Activated CD8-positive, alpha-beta memory T cell treated with anti-CD3 and anti-CD28 coated beads for 4 hours (primary cell): Measurements from ENCODE around the gene LIN7C.

Source experiments
- DNase-seq, 2 donors: peaks; one replicate each; pipeline ENCODE4 v3.0.0-alpha.2; 2020; ENCODE audit warnings: low read depth in 2 of 2

LIN7C gene

GRCh38 chr11:27509908-27510307 lies 3.3 kb upstream of the LIN7C start:
- no peak for DNase-seq

- no peak for DNase-seq
Observed at GRCh38 chr11:27507557-27508322, 1.2 kb upstream of the LIN7C start.

DNA sequence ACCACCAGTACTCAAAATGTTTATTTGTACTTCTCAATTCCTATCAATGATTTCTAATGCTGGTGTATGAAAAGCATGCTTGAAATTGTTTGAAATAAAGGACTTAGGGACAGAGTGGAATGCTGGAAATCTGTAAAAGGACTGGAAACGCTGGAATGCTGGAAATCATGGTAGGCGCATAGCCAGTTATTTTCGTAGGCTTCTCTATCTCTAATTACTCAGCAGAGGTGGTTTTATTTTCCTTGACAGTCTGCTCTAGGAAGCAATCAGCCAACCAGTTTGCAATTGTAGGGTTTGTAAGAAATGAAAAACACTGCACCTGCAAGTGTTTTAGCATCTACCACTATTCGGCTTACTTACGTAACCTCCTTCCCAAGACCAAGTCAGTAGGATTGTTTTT lies 788 bp downstream of the LIN7C start:
- no peak for DNase-seq

GRCh38 chr11:27504205-27504604 lies 2.4 kb downstream of the LIN7C start:
- no peak for DNase-seq

DNA sequence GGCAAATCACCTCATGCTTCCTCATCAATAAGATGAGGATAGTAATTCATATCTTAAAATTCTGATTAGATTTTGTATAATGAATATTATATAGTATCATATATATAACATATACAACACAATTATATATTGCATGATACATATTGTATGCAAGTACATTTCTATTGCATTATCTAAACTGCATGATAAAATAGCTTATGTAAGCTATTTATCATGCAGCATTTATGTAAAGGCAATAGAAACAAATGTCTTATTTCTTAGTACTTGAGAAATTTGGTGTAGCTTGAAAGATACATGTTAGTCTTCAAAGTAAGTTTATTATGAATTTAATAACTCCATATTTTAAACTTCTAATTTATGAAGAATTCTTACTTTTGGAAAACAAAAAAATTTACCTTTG lies 5.5 kb downstream of the LIN7C start:
- no peak for DNase-seq

- DNase-seq: no peak
Observed at GRCh38 chr11:27497911-27498310, 8.7 kb downstream of the LIN7C start.

GRCh38 chr11:27497284-27497866 lies 9.2 kb downstream of the LIN7C start:
- DNase-seq: no peak

- no peak for DNase-seq
Observed at GRCh38 chr11:27496461-27496860, 10.1 kb downstream of the LIN7C start.

DNA sequence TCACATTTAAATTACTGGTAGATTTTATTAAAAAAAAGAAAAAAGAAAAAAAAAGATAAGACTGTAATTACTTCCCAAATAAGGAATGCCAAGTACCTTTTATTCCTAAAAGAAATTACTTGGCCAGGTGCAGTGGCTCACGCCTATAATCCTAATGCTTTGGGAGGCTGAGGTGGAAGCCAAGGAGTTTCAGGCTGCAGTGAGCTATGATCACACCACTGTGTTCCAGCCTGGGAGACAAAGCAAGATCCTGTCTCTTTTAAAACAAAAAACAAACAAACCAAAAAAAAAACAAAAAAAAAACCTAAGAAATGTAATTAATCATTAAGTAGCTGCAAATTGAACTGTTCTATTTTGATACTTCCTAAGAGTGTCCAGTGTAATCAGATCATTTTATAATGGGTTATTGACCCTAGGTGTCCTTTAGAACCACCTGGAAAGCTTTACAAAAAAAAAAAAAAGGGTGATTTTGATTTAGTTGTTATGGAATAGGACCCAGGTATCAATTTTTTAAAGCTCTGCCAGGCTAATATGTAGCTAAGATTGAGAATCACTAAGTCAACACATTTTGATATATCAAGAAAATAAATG lies 10.8 kb downstream of the LIN7C start:
- DNase-seq: no peak

DNA sequence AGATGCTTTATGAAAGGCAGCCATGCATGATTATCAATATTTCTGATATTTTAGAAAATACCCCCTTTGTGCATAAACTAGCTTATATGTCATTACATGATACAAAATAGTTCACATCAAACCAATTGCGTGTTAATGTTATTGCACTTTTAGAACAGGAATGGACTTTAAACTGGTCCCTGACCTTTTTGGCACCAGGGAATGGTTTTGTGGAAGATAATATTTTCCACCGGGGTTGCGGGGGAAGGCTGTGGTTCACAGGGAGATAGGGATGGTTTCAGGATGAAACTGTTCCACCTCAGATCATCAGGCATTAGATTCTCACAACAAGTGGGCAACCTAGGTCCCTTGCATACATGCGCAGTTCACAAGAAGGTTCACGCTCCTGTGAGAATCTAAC lies 17.5 kb downstream of the LIN7C start:
- DNase-seq: no peak

GRCh38 chr11:27487706-27488105 lies 18.9 kb downstream of the LIN7C start:
- no peak for DNase-seq

DNA sequence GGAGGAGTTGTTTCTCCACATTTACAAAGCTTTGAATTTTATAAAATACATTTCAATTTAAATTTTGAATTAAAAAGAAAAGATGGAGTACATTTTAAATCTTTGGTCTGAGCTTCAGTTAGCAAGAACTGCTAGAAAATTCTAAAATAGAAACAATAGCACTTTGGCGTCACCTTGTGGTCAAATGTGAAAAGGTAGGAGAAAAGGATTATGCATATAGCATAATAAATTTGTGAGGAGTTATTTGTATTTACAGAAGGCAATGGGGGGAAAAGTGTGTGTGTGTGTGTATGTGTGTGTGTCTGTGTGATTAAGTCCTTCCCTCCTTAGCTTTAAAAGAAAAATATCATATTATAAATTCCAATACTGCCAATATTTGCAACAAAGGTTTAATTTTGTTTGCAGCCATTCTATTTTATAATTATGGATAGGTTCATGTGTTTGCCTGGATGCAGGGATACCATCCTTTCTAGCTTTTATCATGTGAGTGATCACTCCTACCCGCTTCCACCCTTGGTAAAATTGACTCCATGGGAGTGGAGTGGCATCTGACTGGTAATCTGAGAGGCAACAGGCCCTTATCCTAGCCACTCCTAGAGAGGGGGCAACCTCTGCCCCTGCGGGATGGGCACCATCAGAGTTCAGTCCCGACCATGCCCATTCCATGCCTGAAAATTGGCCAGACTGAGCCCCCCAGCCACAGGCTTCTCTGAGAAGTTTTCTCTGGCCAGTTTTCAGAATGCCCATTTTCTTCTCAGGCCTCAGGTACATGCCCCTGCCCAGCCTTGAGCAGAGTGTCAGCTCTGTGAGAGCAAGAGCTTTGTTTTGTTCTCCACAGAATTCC lies 20.4 kb downstream of the LIN7C start:
- no peak for DNase-seq

GRCh38 chr11:27482793-27483192 lies 23.8 kb downstream of the LIN7C start:
- DNase-seq: no peak

DNA sequence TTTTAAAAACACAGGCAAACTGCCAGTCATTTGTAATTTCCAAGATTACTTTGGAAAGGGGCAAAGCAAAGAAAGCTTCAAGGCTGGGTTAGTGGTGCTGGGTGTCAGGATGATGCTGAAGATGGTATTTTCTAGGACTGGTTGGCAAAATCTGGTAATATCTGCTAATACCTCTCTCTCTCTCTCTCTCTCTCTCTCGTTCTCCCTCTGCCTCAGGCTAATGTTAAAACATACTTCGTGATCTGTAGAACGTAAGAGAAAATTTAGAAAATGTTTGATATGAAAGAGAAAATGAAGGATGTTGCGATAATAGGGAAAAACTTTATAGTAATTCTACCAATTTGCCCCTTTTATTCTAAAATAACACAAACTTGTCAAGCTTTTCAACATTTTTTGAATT lies 24.6 kb downstream of the LIN7C start:
- DNase-seq: no peak

- DNase-seq: no peak
Observed at GRCh38 chr11:27477831-27478230, 28.7 kb downstream of the LIN7C start.

DNA sequence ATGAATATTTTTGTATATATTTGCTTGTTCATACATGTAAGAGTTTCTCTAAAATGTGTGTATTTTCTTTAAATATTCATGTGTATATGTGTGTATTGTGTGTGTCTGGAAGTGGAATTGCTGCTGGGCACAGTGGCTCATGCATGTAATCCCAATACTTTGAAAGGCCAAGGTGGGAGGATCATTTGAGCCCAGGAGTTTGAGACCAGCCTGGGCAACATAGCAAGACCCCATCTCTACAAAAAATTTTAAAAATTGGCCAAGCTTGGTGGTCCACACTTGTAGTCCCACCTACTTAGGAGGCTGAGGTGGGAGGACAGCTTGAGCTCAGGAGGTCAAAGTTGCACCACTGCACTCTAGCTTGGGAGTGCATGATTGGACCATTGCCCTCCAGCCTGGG lies 29.3 kb downstream of the LIN7C start:
- no peak for DNase-seq

- no peak for DNase-seq
Observed at GRCh38 chr11:27475622-27476021, 30.9 kb downstream of the LIN7C start.

GRCh38 chr11:27473017-27473406 lies 33.6 kb downstream of the LIN7C start:
- no peak for DNase-seq

- peak; percentile 25 to 38 for DNase-seq
Observed at GRCh38 chr11:27472398-27473016, 34.1 kb downstream of the LIN7C start, which contains the start of gene LGR4. Gene LGR4, minus strand, starts transcription at chr11:27472790. Its CDS starts 488 bp downstream, at chr11:27472302.

DNA sequence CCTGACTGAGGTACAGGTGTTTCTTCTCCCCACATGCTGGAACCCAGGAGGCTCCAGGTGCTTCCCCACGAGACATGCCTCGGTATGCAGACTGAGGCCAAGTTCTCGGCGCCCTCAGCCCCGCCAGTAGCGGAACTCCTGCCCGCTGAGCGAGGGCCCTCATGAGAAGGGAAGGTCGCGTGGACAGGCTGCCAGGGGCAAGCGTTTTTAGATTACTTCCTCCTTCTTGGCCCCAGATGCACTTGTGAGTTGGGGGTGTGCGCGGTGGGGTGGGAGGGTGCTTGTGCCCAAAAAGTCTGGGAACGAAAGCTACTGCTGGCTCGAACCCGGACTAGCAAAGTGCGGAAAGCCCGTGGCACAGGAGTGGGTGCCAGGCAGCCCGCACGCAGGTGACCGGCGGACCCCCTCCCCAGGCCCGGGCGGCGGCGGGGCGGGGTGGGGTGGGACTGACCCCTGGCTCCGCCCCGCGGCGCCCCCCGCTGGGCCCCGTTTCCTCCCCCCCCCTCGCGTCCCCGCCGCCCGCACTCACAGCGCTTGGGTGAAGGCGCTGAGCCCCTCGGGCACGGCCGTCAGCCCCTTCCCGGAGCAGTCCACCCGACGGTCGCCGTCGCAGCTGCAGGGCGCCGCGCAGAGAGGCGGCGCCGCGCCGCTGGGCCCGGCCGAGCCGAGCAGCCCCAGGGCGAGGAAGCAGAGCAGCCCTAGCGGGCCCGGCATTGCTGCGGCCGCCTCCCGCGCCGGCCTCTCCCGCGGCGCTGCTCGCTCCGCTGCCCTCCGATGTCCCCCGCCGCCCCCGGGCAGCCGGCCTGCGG lies 34.8 kb downstream of the LIN7C start:
- DNase-seq: no peak
